Thyroid gland (tissue), 4 donors: ENCODE results near the gene NCKAP5. TPM values are rescaled to one million over a fixed set of nuclear protein-coding genes. Genes with fewer than 3 reads are reported as not detected.

Experiments used
- DNase-seq, 2 donors: peaks; one replicate each; pipeline ENCODE4 v3.0.0-alpha.2; 2019
- H3K27ac ChIP-seq, 3 donors: fragments of 200-600 bp; sonication (generic); 1 replicate in 2 of 3; 2 replicates in 1 of 3; pipeline ENCODE4 v1.5.1; 2016 to 2019; ENCODE audit warnings: mild to moderate bottlenecking in 1 of 3, moderate library complexity in 1 of 3
- H3K27me3 ChIP-seq: fragments of 200-600 bp; sonication (generic); one replicate; pipeline ENCODE4 v1.5.1; 2019
- H3K36me3 ChIP-seq, 2 donors: fragments of 200-600 bp; sonication (generic); one replicate each; pipeline ENCODE4 v1.5.1; 2016 to 2019
- H3K4me1 ChIP-seq, 2 donors: fragments of 200-600 bp; sonication (generic); one replicate each; pipeline ENCODE4 v1.5.1; 2017 to 2019
- H3K4me3 ChIP-seq, 3 donors: fragments of 200-600 bp; sonication (generic); replicated peaks in 1 of 3; 1 replicate in 2 of 3; 2 replicates in 1 of 3; pipeline ENCODE4 v1.5.1; 2016; ENCODE audit warnings: mild to moderate bottlenecking in 1 of 3
- H3K9me3 ChIP-seq: fragments of 200-600 bp; sonication (generic); one replicate; pipeline ENCODE4 v1.5.1; 2017
- CTCF ChIP-seq, 6 experiments: fragments of 200-600 bp in 3 of 6; fragments of 450-650 bp in 3 of 6; sonication (generic) in 3 of 6; IDR thresholded peaks; one replicate each; pipeline ENCODE4 v1.5.1; 2016 to 2019; ENCODE audit warnings: antibody characterized with exemption in 6 of 6, mild to moderate bottlenecking in 2 of 6, inconsistent platforms in 1 of 6, moderate library complexity in 1 of 6
- POLR2A ChIP-seq, 2 donors: fragments of 450-650 bp; IDR thresholded peaks; one replicate each; pipeline ENCODE4 v1.6.1; 2017; ENCODE audit warnings: antibody characterized with exemption in 2 of 2, mild to moderate bottlenecking in 2 of 2, moderate library complexity in 1 of 2
- WGBS, 2 donors: methylation state at CpG; one replicate each; pipeline ENCODE4 v1.1.5; 2017; 5-methylcytosine and 5-hydroxymethylcytosine counted together
- intact Hi-C: fragments of 100-400 bp; cut with DNase I; formaldehyde crosslinking; loops from one replicate; pipeline ENCODE4 v1.15.1; 2023
- total RNA-seq, 4 donors: library from RNA; depleted of rRNA; stranded (reverse); fragments of >200 nt; gene quantifications; one replicate each; pipeline ENCODE4 v1.2.3, GENCODE V29; 2016

NCKAP5 gene
- total RNA-seq, 4 donors from 2014 or later: 0.45 to 1.2 (median 0.76) TPM

GRCh38 chr2:133232556-133232955, 335.7 kb downstream of the NCKAP5 start:
- 64 to 71% methylated on average over 1 of the region's 1 CpG for whole genome bisulfite sequencing, 2 donors

GRCh38 chr2:133231264-133231663, 337.0 kb downstream of the NCKAP5 start:
- intact Hi-C loops: no loop called here
- Histone ChIP-seq H3K9me3 (no peaks in the 10 kb centered on the region), H3K27ac (no peak overlapping the region), H3K4me1 (no peaks in the 10 kb centered on the region), H3K4me3 (no peak overlapping the region), H3K27me3 (no peaks in the 10 kb centered on the region), H3K36me3 (no peaks in the 10 kb centered on the region)
- DNase-seq: no peak
- WGBS, 2 donors: 95 to 97% methylated on average over 1 of the region's 1 CpG
- TF ChIP-seq POLR2A (IDR thresholded peaks at IDR 0.05): no peak
- TF ChIP-seq CTCF (IDR thresholded peaks at IDR 0.05): no peak

More at GRCh38 chr2:133232556-133232955, 335.7 kb downstream of the NCKAP5 start:
- Histone ChIP-seq H3K27ac (no peak overlapping the region), H3K4me1 (no peaks in the 10 kb centered on the region), H3K4me3 (no peak overlapping the region), H3K27me3 (no peaks in the 10 kb centered on the region), H3K36me3 (no peaks in the 10 kb centered on the region), H3K9me3 (no peaks in the 10 kb centered on the region)
- DNase-seq: no peak
- intact Hi-C loops: no loop called here
- TF ChIP-seq POLR2A (IDR thresholded peaks at IDR 0.05): no peak
- no peak for TF ChIP-seq CTCF (IDR thresholded peaks at IDR 0.05)

- 95 to 97% methylated on average over 1 of the region's 1 CpG for WGBS, 2 donors
- no peaks in the 10 kb centered on the region for H3K36me3 ChIP-seq
- H3K27ac ChIP-seq: no peak overlapping the region
- H3K27me3 ChIP-seq: no peaks in the 10 kb centered on the region
- H3K4me1 ChIP-seq: no peaks in the 10 kb centered on the region
- no peak for DNase-seq
- intact Hi-C loops: no loop called here
- no peak overlapping the region for H3K4me3 ChIP-seq
- no peak for TF ChIP-seq POLR2A (IDR thresholded peaks at IDR 0.05)
- TF ChIP-seq CTCF (IDR thresholded peaks at IDR 0.05): no peak
- H3K9me3 ChIP-seq: no peaks in the 10 kb centered on the region
Observed at GRCh38 chr2:133229974-133230373, 338.3 kb downstream of the NCKAP5 start.

GRCh38 chr2:133223226-133223625, 345.0 kb downstream of the NCKAP5 start:
- Histone ChIP-seq H3K27me3 (no peaks in the 10 kb centered on the region), H3K36me3 (no peaks in the 10 kb centered on the region), H3K4me1 (no peaks in the 10 kb centered on the region), H3K27ac (no peak overlapping the region), H3K4me3 (no peak overlapping the region), H3K9me3 (no peaks in the 10 kb centered on the region)
- no peak for TF ChIP-seq CTCF (IDR thresholded peaks at IDR 0.05)
- no peak for TF ChIP-seq POLR2A (IDR thresholded peaks at IDR 0.05)
- intact Hi-C loops: no loop called here
- WGBS, 2 donors: 87 to 94% methylated on average over 9 of the region's 9 CpGs
- DNase-seq: no peak

GRCh38 chr2:133221398-133221797, 346.9 kb downstream of the NCKAP5 start:
- 95 to 97% methylated on average over 3 of the region's 3 CpGs for WGBS, 2 donors
- H3K27ac ChIP-seq: no peak overlapping the region
- TF ChIP-seq POLR2A (IDR thresholded peaks at IDR 0.05): no peak
- no peak for TF ChIP-seq CTCF (IDR thresholded peaks at IDR 0.05)
- no peak overlapping the region for H3K4me3 ChIP-seq
- DNase-seq: no peak
- no peaks in the 10 kb centered on the region for H3K27me3 ChIP-seq
- intact Hi-C loops: no loop called here
- H3K36me3 ChIP-seq: no peaks in the 10 kb centered on the region
- no peaks in the 10 kb centered on the region for H3K9me3 ChIP-seq
- H3K4me1 ChIP-seq: no peaks in the 10 kb centered on the region
